Caco-2 (cell line): Measurements from ENCODE around the gene GJB1. TPM values are rescaled to one million over a fixed set of nuclear protein-coding genes. Genes with fewer than 3 reads are reported as not detected.
A peak's percentile ranks its signal among the peaks of the same experiment; 100 is the strongest.

Source experiments
- BruUV-seq: library from RNA; stranded (reverse); fragments of 400-500 nt; replicated peaks from 2 replicates; lab custom pipeline; 2021; lab: Mats Ljungman, UMichigan
- CTCF ChIA-PET: fragments of 300-600 bp; sonication (Branson Sonifier 250); formaldehyde crosslinking; loops from one replicate; lab custom pipeline; 2022; ENCODE audit warnings: antibody characterized with exemption; lab: Charles Lee
- POLR2A ChIA-PET: fragments of 300-600 bp; sonication (Branson Sonifier 250); formaldehyde crosslinking; loops from one replicate; lab custom pipeline; 2022; ENCODE audit warnings: antibody characterized with exemption; lab: Charles Lee
- DNase-seq, 2 experiments: peaks; one replicate each; pipeline versions ENCODE4 v3.0.0 to v3.0.0-alpha.2; 2020 to 2022
- H3K27me3 ChIP-seq: replicated peaks from 2 replicates; pipeline ENCODE4 v1.6.0; 2011; ENCODE audit warnings: low read length; ENCODE audit not compliant: control insufficient read depth, insufficient read depth
- H3K36me3 ChIP-seq: 2 replicates; pipeline ENCODE4 v1.5.1; 2011; ENCODE audit warnings: low read length; ENCODE audit not compliant: control insufficient read depth, insufficient read depth
- H3K4me1 ChIP-seq: fragments of 250-450 bp; sonication (Bioruptor Pico); 2 replicates; pipeline ENCODE4 v1.5.1; 2020; ENCODE audit warnings: mild to moderate bottlenecking
- H3K4me3 ChIP-seq: 2 replicates; pipeline ENCODE4 v1.5.1; 2011; ENCODE audit warnings: low read depth, mild to moderate bottlenecking, control low read depth, low read length
- H3K9me3 ChIP-seq: fragments of 250-450 bp; sonication (Bioruptor Pico); 2 replicates; pipeline ENCODE4 v1.5.1; 2020; ENCODE audit warnings: mild to moderate bottlenecking, moderate library complexity
- H3K27ac Mint-ChIP-seq: one replicate; pipeline ENCODE4 v1.8.0; 2022; ENCODE audit warnings: mixed read lengths; ENCODE audit not compliant: unreplicated experiment
- H3K27me3 Mint-ChIP-seq: one replicate; pipeline ENCODE4 v1.8.0; 2022; ENCODE audit warnings: mixed read lengths; ENCODE audit not compliant: insufficient read depth, unreplicated experiment
- H3K36me3 Mint-ChIP-seq: one replicate; pipeline ENCODE4 v1.8.0; 2022; ENCODE audit warnings: mild to moderate bottlenecking, mixed read lengths; ENCODE audit not compliant: insufficient read depth, unreplicated experiment
- H3K4me1 Mint-ChIP-seq: one replicate; pipeline ENCODE4 v1.8.0; 2022; ENCODE audit warnings: low read depth, mixed read lengths; ENCODE audit not compliant: unreplicated experiment
- H3K4me3 Mint-ChIP-seq: one replicate; pipeline ENCODE4 v1.8.0; 2022; ENCODE audit warnings: mild to moderate bottlenecking, moderate library complexity, mixed read lengths; ENCODE audit not compliant: unreplicated experiment
- H3K9me3 Mint-ChIP-seq: one replicate; pipeline ENCODE4 v1.8.0; 2022; ENCODE audit warnings: mixed read lengths; ENCODE audit not compliant: unreplicated experiment
- intact Hi-C: fragments of 100-400 bp; cut with micrococcal nuclease; formaldehyde crosslinking; loops from one replicate; pipeline ENCODE4 v1.10.0; 2022; ENCODE audit not compliant: unreplicated experiment
- total RNA-seq: library from RNA; stranded (reverse); gene quantifications from 2 replicates; pipeline ENCODE4 v1.2.3, GENCODE V29; 2022
- TF ChIP-seq, protein P1 (sequence below), 2 experiments: fragments of 200-600 bp in 1 of 2; IDR thresholded peaks; 1 replicate in 1 of 2; 2 replicates in 1 of 2; pipeline versions ENCODE4 v1.5.1 to v1.8.0; 2011 to 2022; ENCODE audit warnings: antibody characterized with exemption in 1 of 2, control low read depth in 1 of 2, inconsistent platforms in 1 of 2, low read depth in 1 of 2, low read length in 1 of 2, mild to moderate bottlenecking in 1 of 2, moderate library complexity in 1 of 2; ENCODE audit not compliant: insufficient read depth in 1 of 2, severe bottlenecking in 1 of 2, unreplicated experiment in 1 of 2

The GJB1 gene
- total RNA-seq, 1 experiment from 2014 or later, result 37.6 TPM

GRCh38 chrX:71225676-71226075 lies 2.7 kb downstream of the GJB1 start:
- Histone ChIP-seq H3K36me3 (no peaks in the 10 kb centered on the region), H3K27me3 (no peaks in the 10 kb centered on the region), H3K4me3 (no peak overlapping the region), H3K4me1 (peaks cover 29% of the 10 kb centered on the region), H3K9me3 (no peaks in the 10 kb centered on the region)
- Mint-ChIP-seq H3K4me3 (no peak overlapping the region), H3K27ac (peak overlapping the region; percentile 21), H3K4me1 (peaks cover 18% of the 10 kb centered on the region), H3K36me3 (peaks cover 6% of the 10 kb centered on the region), H3K27me3 (no peaks in the 10 kb centered on the region), H3K9me3 (no peaks in the 10 kb centered on the region)
- ChIA-PET POLR2A (no interaction called here), CTCF (no interaction called here)
- DNase-seq, result no peak
- no TSS peak for BruUV-seq
- intact Hi-C loops, result no loop called here
- TF ChIP-seq, protein P1, sequence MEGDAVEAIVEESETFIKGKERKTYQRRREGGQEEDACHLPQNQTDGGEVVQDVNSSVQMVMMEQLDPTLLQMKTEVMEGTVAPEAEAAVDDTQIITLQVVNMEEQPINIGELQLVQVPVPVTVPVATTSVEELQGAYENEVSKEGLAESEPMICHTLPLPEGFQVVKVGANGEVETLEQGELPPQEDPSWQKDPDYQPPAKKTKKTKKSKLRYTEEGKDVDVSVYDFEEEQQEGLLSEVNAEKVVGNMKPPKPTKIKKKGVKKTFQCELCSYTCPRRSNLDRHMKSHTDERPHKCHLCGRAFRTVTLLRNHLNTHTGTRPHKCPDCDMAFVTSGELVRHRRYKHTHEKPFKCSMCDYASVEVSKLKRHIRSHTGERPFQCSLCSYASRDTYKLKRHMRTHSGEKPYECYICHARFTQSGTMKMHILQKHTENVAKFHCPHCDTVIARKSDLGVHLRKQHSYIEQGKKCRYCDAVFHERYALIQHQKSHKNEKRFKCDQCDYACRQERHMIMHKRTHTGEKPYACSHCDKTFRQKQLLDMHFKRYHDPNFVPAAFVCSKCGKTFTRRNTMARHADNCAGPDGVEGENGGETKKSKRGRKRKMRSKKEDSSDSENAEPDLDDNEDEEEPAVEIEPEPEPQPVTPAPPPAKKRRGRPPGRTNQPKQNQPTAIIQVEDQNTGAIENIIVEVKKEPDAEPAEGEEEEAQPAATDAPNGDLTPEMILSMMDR (IDR thresholded peaks at IDR 0.05; ENCODE audit: insufficient read depth in 1 of 2, low read depth in 1 of 2, low read length in 1 of 2, severe bottlenecking in 1 of 2, unreplicated experiment in 1 of 2), result no peak

DNA sequence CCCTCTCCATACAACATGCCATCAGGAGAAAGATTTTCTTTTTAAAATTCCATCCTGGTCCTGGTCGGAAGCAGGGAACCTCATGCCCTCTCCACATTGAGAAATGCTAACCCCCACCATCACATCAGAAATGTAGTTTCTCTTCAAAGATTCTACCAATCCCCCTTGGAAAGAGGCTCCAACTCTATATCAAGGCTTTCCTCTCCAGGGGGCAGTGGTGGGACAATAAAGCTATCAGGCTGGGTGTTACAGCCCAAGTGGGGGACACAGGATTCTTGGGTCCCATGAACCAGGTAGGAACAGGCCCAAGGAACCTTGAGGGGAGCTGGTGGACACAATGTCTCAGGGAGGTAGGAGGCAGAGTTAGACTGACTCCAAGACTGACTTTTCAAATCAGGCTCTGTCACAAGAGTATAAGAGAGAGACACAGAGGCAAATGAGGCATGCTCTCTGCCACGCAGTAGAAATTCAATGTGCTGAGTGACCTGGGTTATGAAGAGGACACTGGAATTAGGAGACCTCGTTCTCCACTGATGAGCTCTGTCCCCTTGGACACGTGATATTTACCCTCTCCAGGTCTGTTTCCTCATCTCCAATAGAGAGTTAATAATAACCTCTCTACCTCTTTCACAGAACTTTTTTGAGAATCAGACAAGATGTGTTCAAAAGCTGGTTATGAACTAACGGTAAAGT lies 4.5 kb downstream of the GJB1 start:
- Mint-ChIP-seq H3K4me3 (no peak overlapping the region), H3K9me3 (no peaks in the 10 kb centered on the region), H3K36me3 (peaks cover 6% of the 10 kb centered on the region), H3K27ac (peak overlapping the region; percentile 67), H3K27me3 (no peaks in the 10 kb centered on the region), H3K4me1 (peaks cover 18% of the 10 kb centered on the region)
- H3K36me3 ChIP-seq, result no peaks in the 10 kb centered on the region
- H3K9me3 ChIP-seq, result no peaks in the 10 kb centered on the region
- H3K4me3 ChIP-seq, result no peak overlapping the region
- ChIA-PET POLR2A (interaction anchor here (1.1 to 1.5 kb wide), 2 partner anchors 45 to 56 kb away, joined by 4 to 8 read pairs; partner anchors contain the start of gene NONO), CTCF (interaction anchor here (0.9 kb wide), 1 partner anchor 109 kb away, joined by 3 read pairs; the partner anchor contains the start of gene MED12)
- H3K27me3 ChIP-seq, result no peaks in the 10 kb centered on the region
- intact Hi-C loops, result no loop called here
- DNase-seq, result no peak
- TF ChIP-seq, protein P1 (IDR thresholded peaks at IDR 0.05; ENCODE audit: insufficient read depth in 1 of 2, low read depth in 1 of 2, low read length in 1 of 2, severe bottlenecking in 1 of 2, unreplicated experiment in 1 of 2), result no peak
- H3K4me1 ChIP-seq, result peaks cover 29% of the 10 kb centered on the region
- TSS peak; percentile 41 for BruUV-seq

DNA sequence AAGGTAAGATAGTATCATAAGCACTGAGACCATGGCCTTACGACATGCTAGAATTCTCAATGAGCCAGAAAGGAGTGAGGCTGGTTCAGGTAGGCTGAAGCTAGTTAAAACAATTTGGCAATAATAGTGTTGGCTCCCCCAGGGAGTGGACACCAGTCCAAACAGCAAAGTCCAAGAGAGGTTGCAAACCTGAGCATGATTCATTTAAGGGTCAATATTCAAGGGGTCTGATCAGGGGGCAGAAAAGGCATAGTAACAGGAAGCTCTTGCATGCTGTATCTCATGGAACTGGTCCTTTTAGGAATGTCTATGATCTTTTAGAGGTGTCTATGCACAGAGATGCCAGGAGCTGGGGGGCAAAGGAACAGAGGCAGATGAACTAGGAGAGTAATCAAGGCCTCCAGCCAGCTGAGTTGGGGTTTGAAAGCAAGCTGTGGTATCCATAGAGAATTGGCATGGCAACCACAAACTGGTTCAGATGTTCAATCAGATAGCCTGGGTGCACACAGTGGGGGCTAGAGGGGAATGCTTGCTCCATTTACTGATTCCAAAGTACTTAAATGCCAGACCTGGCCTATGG lies 5.1 kb downstream of the GJB1 start:
- TF ChIP-seq, protein P1 (IDR thresholded peaks at IDR 0.05; ENCODE audit: insufficient read depth in 1 of 2, low read depth in 1 of 2, low read length in 1 of 2, severe bottlenecking in 1 of 2, unreplicated experiment in 1 of 2), result no peak

More for the DNA sequence above, 5.1 kb downstream of the GJB1 start:
- no peaks in the 10 kb centered on the region for H3K27me3 Mint-ChIP-seq
- H3K4me1 Mint-ChIP-seq, result peaks cover 19% of the 10 kb centered on the region
- no peaks in the 10 kb centered on the region for H3K9me3 Mint-ChIP-seq
- intact Hi-C loops, result no loop called here
- ChIA-PET POLR2A (interaction anchor here (0.8 to 1.5 kb wide), 3 partner anchors 46 to 138 kb away, joined by 3 to 8 read pairs (median 4); partner anchors contain the start of genes NONO and TAF1), CTCF (interaction anchor here (0.9 kb wide), 1 partner anchor 110 kb away, joined by 3 read pairs; the partner anchor contains the start of gene MED12)
- H3K36me3 Mint-ChIP-seq, result peaks cover 4% of the 10 kb centered on the region
- no peak overlapping the region for H3K4me3 Mint-ChIP-seq
- no peak overlapping the region for H3K4me3 ChIP-seq
- DNase-seq, result peak; percentile 37 to 43
- peak overlapping the region; percentile 67 for H3K27ac Mint-ChIP-seq
- no peaks in the 10 kb centered on the region for H3K27me3 ChIP-seq
- H3K4me1 ChIP-seq, result peaks cover 29% of the 10 kb centered on the region
- H3K9me3 ChIP-seq, result no peaks in the 10 kb centered on the region
- BruUV-seq, result no TSS peak
- H3K36me3 ChIP-seq, result no peaks in the 10 kb centered on the region
